ENCODE measurements around the gene ALK.

The ALK gene

DNA sequence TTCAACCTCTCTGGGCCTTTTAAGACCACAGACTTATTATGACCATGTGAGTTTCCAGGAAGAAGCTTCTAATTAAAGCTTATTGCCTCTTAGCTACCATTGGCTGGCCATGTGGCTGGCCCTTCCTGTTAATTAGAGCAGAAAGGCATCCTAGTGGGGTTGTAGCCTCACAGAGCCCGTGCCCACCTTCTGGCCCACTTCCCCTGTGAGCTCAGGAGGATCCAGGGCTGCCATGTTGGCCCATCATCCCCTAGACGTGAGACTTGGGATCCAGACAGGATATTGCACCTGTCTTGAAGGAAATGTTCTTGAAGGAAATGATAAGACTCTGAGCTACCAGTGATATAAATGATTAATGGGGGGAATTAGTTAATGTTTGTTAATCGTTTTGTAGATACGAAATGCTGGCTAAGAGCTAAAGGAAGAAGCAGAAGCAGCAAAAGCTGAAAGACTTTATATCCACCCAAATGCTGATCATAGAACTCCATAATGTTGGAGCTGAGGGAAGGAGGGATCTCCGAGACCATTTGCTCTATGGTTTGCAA is 550.7 kb downstream of the ALK start:
- H3K27ac ChIP-seq: no peak overlapping the region
- TF ChIP-seq, protein P1, sequence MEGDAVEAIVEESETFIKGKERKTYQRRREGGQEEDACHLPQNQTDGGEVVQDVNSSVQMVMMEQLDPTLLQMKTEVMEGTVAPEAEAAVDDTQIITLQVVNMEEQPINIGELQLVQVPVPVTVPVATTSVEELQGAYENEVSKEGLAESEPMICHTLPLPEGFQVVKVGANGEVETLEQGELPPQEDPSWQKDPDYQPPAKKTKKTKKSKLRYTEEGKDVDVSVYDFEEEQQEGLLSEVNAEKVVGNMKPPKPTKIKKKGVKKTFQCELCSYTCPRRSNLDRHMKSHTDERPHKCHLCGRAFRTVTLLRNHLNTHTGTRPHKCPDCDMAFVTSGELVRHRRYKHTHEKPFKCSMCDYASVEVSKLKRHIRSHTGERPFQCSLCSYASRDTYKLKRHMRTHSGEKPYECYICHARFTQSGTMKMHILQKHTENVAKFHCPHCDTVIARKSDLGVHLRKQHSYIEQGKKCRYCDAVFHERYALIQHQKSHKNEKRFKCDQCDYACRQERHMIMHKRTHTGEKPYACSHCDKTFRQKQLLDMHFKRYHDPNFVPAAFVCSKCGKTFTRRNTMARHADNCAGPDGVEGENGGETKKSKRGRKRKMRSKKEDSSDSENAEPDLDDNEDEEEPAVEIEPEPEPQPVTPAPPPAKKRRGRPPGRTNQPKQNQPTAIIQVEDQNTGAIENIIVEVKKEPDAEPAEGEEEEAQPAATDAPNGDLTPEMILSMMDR (conservative IDR thresholded peaks at IDR 0.05): no peak

DNA sequence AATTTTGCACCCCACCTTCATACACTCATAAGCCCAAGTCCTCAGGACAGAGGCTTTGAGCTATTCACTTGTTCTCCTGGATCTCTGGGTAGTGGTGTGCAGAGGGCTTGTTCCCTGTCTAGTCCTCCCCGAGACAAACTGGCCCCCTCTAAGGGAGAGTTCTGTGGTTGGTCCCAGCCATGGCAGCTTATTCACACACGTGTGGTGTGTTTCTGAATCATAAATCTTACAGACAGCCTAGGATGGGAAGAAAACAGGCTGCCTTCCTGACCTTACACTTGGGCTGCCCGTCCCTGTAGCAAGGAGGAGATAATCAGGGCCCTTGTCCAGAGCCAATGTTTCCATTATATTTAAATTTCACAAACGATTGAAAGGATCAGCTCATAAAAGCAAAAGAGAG is 551.2 kb downstream of the ALK start:
- H3K27ac ChIP-seq: no peak overlapping the region
- TF ChIP-seq, protein P1 (conservative IDR thresholded peaks at IDR 0.05): no peak

DNA sequence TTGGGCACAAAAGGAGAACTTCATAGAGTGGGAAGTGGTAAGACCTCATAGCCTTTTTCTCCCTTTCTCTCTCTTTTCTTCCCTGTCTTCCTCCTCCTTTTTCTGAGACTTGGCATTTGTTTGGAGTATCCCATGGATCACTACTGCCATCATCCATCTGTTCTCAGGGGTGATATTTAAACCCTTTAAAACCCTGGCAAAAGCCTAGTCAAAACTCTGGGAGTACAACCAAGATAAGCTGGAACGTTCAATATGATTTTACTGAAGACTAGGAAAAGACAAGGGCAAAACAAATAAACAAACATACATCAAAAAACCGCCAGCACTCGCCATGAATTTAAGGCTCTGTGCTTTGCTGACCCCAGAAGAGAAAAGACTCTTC is 552.7 kb downstream of the ALK start:
- no peak overlapping the region for H3K27ac ChIP-seq
- TF ChIP-seq, protein P1 (conservative IDR thresholded peaks at IDR 0.05): no peak

DNA sequence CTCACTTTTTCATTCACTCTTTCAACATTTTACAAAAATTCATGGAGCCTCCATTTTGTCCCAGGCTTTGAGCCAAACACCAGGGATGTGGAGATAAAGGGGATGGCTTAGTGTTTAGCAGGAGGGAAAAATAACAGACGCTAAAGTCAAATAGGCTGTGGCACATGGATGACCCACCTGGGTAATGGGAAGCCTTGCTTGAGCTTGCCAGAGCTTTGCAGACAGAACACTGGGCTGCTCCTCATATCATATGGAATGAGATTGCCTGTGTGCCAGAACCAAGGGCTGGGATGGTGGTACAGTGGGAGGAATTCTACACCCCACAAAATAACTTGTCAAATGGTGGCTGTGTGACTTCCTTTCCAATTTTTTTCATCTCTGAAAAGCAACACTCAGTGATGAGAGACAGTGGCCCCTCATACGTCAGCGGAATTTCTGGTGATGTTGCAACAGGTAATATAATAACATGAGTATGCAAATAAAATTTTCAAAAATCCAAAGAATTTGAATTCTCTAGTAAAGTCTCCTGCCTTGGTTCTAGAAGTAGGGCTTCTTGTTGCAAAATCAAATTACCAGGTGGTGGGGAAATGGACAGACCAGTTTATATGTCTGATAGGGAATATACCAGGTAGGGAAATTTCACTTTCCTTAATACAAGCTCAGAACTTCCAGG is 553.3 kb downstream of the ALK start:
- H3K27ac ChIP-seq: no peak overlapping the region
- TF ChIP-seq, protein P1 (conservative IDR thresholded peaks at IDR 0.05): no peak

DNA sequence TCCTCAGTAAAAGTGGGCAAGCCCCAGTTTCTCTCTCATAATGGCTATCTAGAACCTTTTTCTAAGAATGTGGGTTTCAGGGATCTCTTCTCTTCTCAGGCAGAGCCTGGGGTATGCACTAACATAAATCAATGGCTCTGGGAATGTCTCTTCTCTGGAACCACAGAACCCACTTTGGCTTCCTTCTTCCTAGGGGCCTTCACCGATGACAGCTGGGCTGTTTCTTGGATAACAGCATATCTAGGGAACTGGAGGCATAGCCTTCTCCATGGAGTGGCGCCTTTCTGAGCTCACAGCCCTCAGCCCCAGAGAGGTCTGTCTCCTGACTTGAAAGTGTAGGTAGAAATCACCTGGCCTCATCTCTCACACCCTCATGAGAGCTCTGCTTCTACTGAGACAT is 558.3 kb downstream of the ALK start:
- TF ChIP-seq, protein P1 (conservative IDR thresholded peaks at IDR 0.05): no peak
- no peak overlapping the region for H3K27ac ChIP-seq

DNA sequence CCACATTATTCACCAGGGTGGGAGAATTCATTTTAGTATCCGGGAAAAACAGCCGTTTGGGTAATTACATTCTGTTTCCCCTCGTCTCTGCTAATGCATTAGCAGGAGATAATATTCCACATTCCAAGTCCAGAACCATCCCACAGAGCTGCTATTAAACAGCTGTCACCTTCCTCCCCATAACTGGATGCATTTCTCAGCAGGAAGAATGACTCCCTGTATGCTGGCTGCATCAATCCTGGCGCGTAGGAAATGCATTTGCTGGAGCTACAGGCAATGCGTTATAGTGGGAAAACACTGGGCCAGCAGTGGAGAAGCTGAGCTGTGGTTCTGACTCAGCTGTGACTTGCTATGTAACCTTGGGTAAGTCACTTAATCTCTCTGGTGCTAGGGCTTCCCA is 560.2 kb downstream of the ALK start:
- H3K27ac ChIP-seq: no peak overlapping the region
- TF ChIP-seq, protein P1 (conservative IDR thresholded peaks at IDR 0.05): no peak

DNA sequence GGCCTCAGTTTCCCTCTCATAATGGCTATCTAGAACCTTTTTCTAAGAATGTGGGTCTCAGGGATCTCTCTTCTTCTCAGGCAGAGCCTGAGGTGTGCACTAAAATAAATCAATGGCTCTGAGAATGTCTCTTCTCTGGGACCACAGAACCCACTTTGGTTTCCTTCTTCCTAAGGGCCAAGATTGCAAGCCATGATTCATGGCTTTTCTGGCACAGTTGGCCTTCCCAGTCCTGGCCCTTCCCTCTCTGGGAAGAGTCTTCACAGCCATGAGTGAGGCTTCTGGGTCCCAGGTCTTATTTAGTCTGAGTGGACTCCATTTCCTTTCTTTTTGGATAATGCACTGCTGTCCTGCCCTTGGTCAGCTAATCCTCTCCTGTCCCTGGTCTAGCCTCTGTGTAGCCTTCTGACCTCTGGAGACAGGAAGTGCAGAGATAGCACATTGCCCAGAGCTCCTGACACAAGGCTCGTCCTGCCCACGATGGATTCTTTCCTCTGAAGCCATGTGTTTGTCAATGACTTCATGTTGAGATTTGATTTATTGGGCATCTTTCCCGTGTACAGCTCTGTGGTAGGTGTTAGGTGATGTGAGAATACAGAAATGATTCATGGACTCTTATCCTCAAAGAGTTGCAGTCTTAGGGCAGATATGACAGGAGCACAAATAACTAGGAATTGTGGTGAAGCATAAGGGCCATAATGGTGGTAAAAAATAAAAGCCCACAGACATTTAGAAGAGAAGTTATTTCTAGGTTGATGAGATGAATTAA is 561.2 kb downstream of the ALK start:
- TF ChIP-seq, protein P1 (conservative IDR thresholded peaks at IDR 0.05): no peak

More for the DNA sequence above, 561.2 kb downstream of the ALK start:
- H3K27ac ChIP-seq: no peak overlapping the region
